Measurements from ENCODE around the gene CLIC1. TPM values are rescaled to one million over a fixed set of nuclear protein-coding genes. Genes with fewer than 3 reads are reported as not detected.

The CLIC1 gene
- total RNA-seq, 1 donor from 2014 or later: 374 TPM

- Mint-ChIP-seq H3K9me3 (no peaks in the 10 kb centered on the region), H3K36me3 (ENCODE audit: low read depth) (no peaks in the 10 kb centered on the region), H3K4me1 (peaks cover 16% of the 10 kb centered on the region), H3K27ac (no peak overlapping the region), H3K27me3 (no peaks in the 10 kb centered on the region), H3K4me3 (no peak overlapping the region)
- intact Hi-C loops (cut with micrococcal nuclease): loop anchor here (1.0 kb wide), 3 partner anchors 41 to 90 kb away; partner anchors contain the start of gene DDAH2
- ChIA-PET CTCF (interaction anchor here (0.5 to 2.7 kb wide), 21 partner anchors 8 to 219 kb away, joined by 3 to 49 read pairs (median 4); partner anchors contain the start of genes BAG6, CLIC1, DDAH2 and LY6G5C), POLR2A (interaction anchor here (0.6 to 2.0 kb wide), 15 partner anchors 18 to 109 kb away, joined by 3 to 20 read pairs (median 5); partner anchors contain the start of genes ABHD16A, CLIC1, DDAH2 and HSPA1A)
- no peak for TF ChIP-seq CTCF (IDR thresholded peaks at IDR 0.05)
- ATAC-seq (ENCODE audit: low read depth): peak; percentile 98
- DNase-seq: peak; percentile 76
Observed at GRCh38 chr6:31769684-31770371, 33.5 kb upstream of the CLIC1 start.

- Mint-ChIP-seq H3K4me1 (peaks cover 16% of the 10 kb centered on the region), H3K27ac (no peak overlapping the region)
Observed at GRCh38 chr6:31768363-31769257, 32.3 kb upstream of the CLIC1 start.

GRCh38 chr6:31767096-31767645, 30.8 kb upstream of the CLIC1 start:
- Mint-ChIP-seq H3K9me3 (no peaks in the 10 kb centered on the region), H3K27ac (no peak overlapping the region), H3K36me3 (ENCODE audit: low read depth) (peaks cover 13% of the 10 kb centered on the region), H3K27me3 (no peaks in the 10 kb centered on the region), H3K4me1 (peaks cover 9% of the 10 kb centered on the region), H3K4me3 (no peak overlapping the region)
- intact Hi-C loops (cut with micrococcal nuclease): no loop called here
- POLR2A ChIA-PET: interaction anchor here (0.7 kb wide), 1 partner anchor 78 kb away, joined by 6 read pairs; no protein-coding TSS in a partner anchor
- ATAC-seq (ENCODE audit: low read depth) (no peak), DNase-seq (no peak)
- CTCF ChIA-PET: no interaction called here
- no peak for TF ChIP-seq CTCF (IDR thresholded peaks at IDR 0.05)

More at GRCh38 chr6:31768363-31769257, 32.3 kb upstream of the CLIC1 start:
- no peak for TF ChIP-seq CTCF (IDR thresholded peaks at IDR 0.05)
- intact Hi-C loops (cut with micrococcal nuclease): loop anchor here (1.0 kb wide), 1 partner anchor 39 kb away; the partner anchor contains the start of gene DDAH2
- Mint-ChIP-seq H3K36me3 (ENCODE audit: low read depth) (peaks cover 5% of the 10 kb centered on the region), H3K27me3 (no peaks in the 10 kb centered on the region), H3K4me3 (no peak overlapping the region), H3K9me3 (no peaks in the 10 kb centered on the region)
- ATAC-seq (ENCODE audit: low read depth) (no peak), DNase-seq (no peak)
- ChIA-PET CTCF (interaction anchor here (0.6 to 2.7 kb wide), 10 partner anchors 17 to 217 kb away, joined by 3 to 49 read pairs (median 5); partner anchors contain the start of genes DDAH2, LY6G5C, MPIG6B and MSH5), POLR2A (interaction anchor here (0.6 to 1.8 kb wide), 4 partner anchors 31 to 62 kb away, joined by 6 to 20 read pairs (median 10); partner anchors contain the start of genes CLIC1 and DDAH2)

- H3K27ac Mint-ChIP-seq: no peak overlapping the region
- no peak for TF ChIP-seq CTCF (IDR thresholded peaks at IDR 0.05)
- no peaks in the 10 kb centered on the region for H3K27me3 Mint-ChIP-seq
- no peaks in the 10 kb centered on the region for H3K9me3 Mint-ChIP-seq
- ATAC-seq (ENCODE audit: low read depth) (no peak), DNase-seq (no peak)
- ChIA-PET CTCF (no interaction called here), POLR2A (no interaction called here)
- H3K4me3 Mint-ChIP-seq: no peak overlapping the region
- intact Hi-C loops (cut with micrococcal nuclease): no loop called here
- H3K4me1 Mint-ChIP-seq: peaks cover 6% of the 10 kb centered on the region
- H3K36me3 Mint-ChIP-seq (ENCODE audit: low read depth): peaks cover 20% of the 10 kb centered on the region
Observed at GRCh38 chr6:31765910-31766794, 29.8 kb upstream of the CLIC1 start.

Data from activated B cell treated with CpG ODN at 0.5 μM for 24 hours (primary cell).